ENCODE data around the gene MSH3.

GRCh38 chr5:80854583-80854982 is 200.1 kb downstream of the MSH3 start:
- TF ChIP-seq CTCF (IDR thresholded peaks at IDR 0.05) (no peak), ZFX (IDR thresholded peaks at IDR 0.05; ENCODE audit: borderline replicate concordance) (no peak)
